Mesendoderm (in vitro differentiated cells): Measurements from ENCODE around the gene MYADM.
"Not testable (repeated sequence)": the region's sequence is repeated elsewhere in the genome, so short reads cannot be mapped to it uniquely, and the experiment has no call there.

ENCODE experiments used
- DNase-seq: peaks from one replicate; pipeline ENCODE4 v3.0.0; 2013
- H2AK5ac ChIP-seq: 2 replicates; pipeline ENCODE4 v1.6.1; 2013; ENCODE audit warnings: low read length, inconsistent platforms
- H2BK120ac ChIP-seq: 2 replicates; pipeline ENCODE4 v1.6.1; 2013; ENCODE audit warnings: low read depth, mild to moderate bottlenecking, low read length, moderate library complexity, mixed read lengths
- H2BK15ac ChIP-seq: replicated peaks from 2 replicates; pipeline ENCODE4 v1.6.1; 2013; ENCODE audit warnings: low read depth, mild to moderate bottlenecking, moderate library complexity
- H2BK5ac ChIP-seq: 2 replicates; pipeline ENCODE4 v1.6.1; 2013; ENCODE audit warnings: low read length, inconsistent platforms
- H3K18ac ChIP-seq: 2 replicates; pipeline ENCODE4 v1.6.1; 2013; ENCODE audit warnings: mild to moderate bottlenecking, low read length, mixed read lengths
- H3K23ac ChIP-seq: one replicate; pipeline ENCODE4 v1.6.1; 2013; ENCODE audit warnings: low read length
- H3K27ac ChIP-seq: 2 replicates; pipeline ENCODE4 v1.5.1; 2013; ENCODE audit warnings: low read depth, mild to moderate bottlenecking, inconsistent platforms, low read length, moderate library complexity
- H3K27me3 ChIP-seq: 2 replicates; pipeline ENCODE4 v1.6.1; 2013; ENCODE audit warnings: low read length, control low read depth, mild to moderate bottlenecking, inconsistent platforms; ENCODE audit not compliant: insufficient read depth, poor library complexity
- H3K36me3 ChIP-seq: 2 replicates; pipeline ENCODE4 v1.6.1; 2013; ENCODE audit warnings: low read length, inconsistent platforms; ENCODE audit not compliant: control insufficient read depth, insufficient read depth
- H3K4ac ChIP-seq: one replicate; pipeline ENCODE4 v1.6.1; 2013; ENCODE audit warnings: low read depth, mild to moderate bottlenecking, low read length, moderate library complexity
- H3K4me1 ChIP-seq: 2 replicates; pipeline ENCODE4 v1.6.1; 2013; ENCODE audit warnings: low read depth, low read length, inconsistent platforms; ENCODE audit not compliant: control insufficient read depth
- H3K4me2 ChIP-seq: 2 replicates; pipeline ENCODE4 v1.6.1; 2013; ENCODE audit warnings: low read length
- H3K4me3 ChIP-seq: 2 replicates; pipeline ENCODE4 v1.5.1; 2013; ENCODE audit warnings: mild to moderate bottlenecking, low read length
- H3K56ac ChIP-seq: one replicate; pipeline ENCODE4 v1.6.1; 2013; ENCODE audit warnings: low read length
- H3K79me1 ChIP-seq: 2 replicates; pipeline ENCODE4 v1.6.1; 2013; ENCODE audit warnings: low read length, inconsistent platforms
- H3K79me2 ChIP-seq: 2 replicates; pipeline ENCODE4 v1.6.1; 2013; ENCODE audit warnings: mild to moderate bottlenecking, low read length; ENCODE audit not compliant: control insufficient read depth, insufficient read depth
- H3K9ac ChIP-seq: 2 replicates; pipeline ENCODE4 v1.6.1; 2013; ENCODE audit warnings: low read length, inconsistent platforms
- H4K5ac ChIP-seq: one replicate; pipeline ENCODE4 v1.6.1; 2013; ENCODE audit warnings: low read length
- H4K8ac ChIP-seq: one replicate; pipeline ENCODE4 v1.6.1; 2013; ENCODE audit warnings: low read depth, mild to moderate bottlenecking, control low read depth, low read length, moderate library complexity
- WGBS: extraction: QIAGEN DNeasy Blood & Tissue Kit; methylation state at CpG from one replicate; pipeline ENCODE4 v1.1.7; 2013; ENCODE audit warnings: low lambda C conversion rate, missing lambda C conversion rate; ENCODE audit not compliant: insufficient coverage; ENCODE audit errors: extremely low coverage; 5-methylcytosine and 5-hydroxymethylcytosine counted together

Gene MYADM

GRCh38 chr19:53865918-53866864 lies 1.5 kb upstream of the MYADM start:
- Histone ChIP-seq H3K4me1 (peaks cover 2% of the 10 kb centered on the region), H2BK15ac (no peak overlapping the region), H3K4ac (peak overlapping the region; percentile 11), H3K79me1 (peaks cover 3% of the 10 kb centered on the region), H3K9ac (peak overlapping the region; percentile 75), H3K56ac (peak overlapping the region; percentile 93), H3K4me3 (peak overlapping the region; percentile 34), H2AK5ac (no peak overlapping the region), H3K4me2 (peak overlapping the region; percentile 82), H2BK5ac (peak overlapping the region; percentile 25), H3K27ac (peak overlapping the region; percentile 92), H3K18ac (peak overlapping the region; percentile 78), H3K79me2 (peaks cover 14% of the 10 kb centered on the region), H3K27me3 (no peaks in the 10 kb centered on the region), H2BK120ac (peak overlapping the region; percentile 39), H4K8ac (peak overlapping the region; percentile 94), H4K5ac (no peak overlapping the region), H3K23ac (no peak overlapping the region), H3K36me3 (no peaks in the 10 kb centered on the region)
- peak; percentile 86 for DNase-seq
- WGBS, result no CpG with 5 or more reads among the region's 50 CpGs

- no CpG with 5 or more reads among the region's 14 CpGs for WGBS
- peaks cover 14% of the 10 kb centered on the region for H3K79me2 ChIP-seq
- H3K36me3 ChIP-seq, result no peaks in the 10 kb centered on the region
- H3K4me1 ChIP-seq, result peaks cover 2% of the 10 kb centered on the region
- peaks cover 5% of the 10 kb centered on the region for H3K79me1 ChIP-seq
- H4K5ac ChIP-seq, result peak overlapping the region; percentile 85
- peak overlapping the region; percentile 87 for H4K8ac ChIP-seq
- no peak overlapping the region for H2BK15ac ChIP-seq
- peak overlapping the region; percentile 8 for H2BK120ac ChIP-seq
- peak overlapping the region; percentile 61 for H3K4ac ChIP-seq
- no peaks in the 10 kb centered on the region for H3K27me3 ChIP-seq
- H3K27ac ChIP-seq, result peak overlapping the region; percentile 92
- peak overlapping the region; percentile 82 for H3K4me2 ChIP-seq
- no peak overlapping the region for H3K23ac ChIP-seq
- peak overlapping the region; percentile 59 for H3K4me3 ChIP-seq
- DNase-seq, result peak; percentile 83
- peak overlapping the region; percentile 93 for H3K56ac ChIP-seq
- H2BK5ac ChIP-seq, result peak overlapping the region; percentile 91
- peak overlapping the region; percentile 75 for H3K9ac ChIP-seq
- H3K18ac ChIP-seq, result peak overlapping the region; percentile 78
- H2AK5ac ChIP-seq, result no peak overlapping the region
Observed at GRCh38 chr19:53866865-53867224, 838 bp upstream of the MYADM start.

GRCh38 chr19:53868091-53868891 lies 608 bp downstream of the MYADM start:
- peaks cover 14% of the 10 kb centered on the region for H3K79me2 ChIP-seq
- peak overlapping the region; percentile 84 for H3K4me2 ChIP-seq
- H3K23ac ChIP-seq, result no peak overlapping the region
- H4K5ac ChIP-seq, result no peak overlapping the region
- DNase-seq, result peak; percentile 88
- no peak overlapping the region for H4K8ac ChIP-seq
- peak overlapping the region; percentile 30 for H2BK120ac ChIP-seq
- H3K27me3 ChIP-seq, result no peaks in the 10 kb centered on the region
- H3K56ac ChIP-seq, result peak overlapping the region; percentile 91
- H3K4me1 ChIP-seq, result peaks cover 2% of the 10 kb centered on the region
- peak overlapping the region; percentile 94 for H3K4ac ChIP-seq
- no peak overlapping the region for H2BK15ac ChIP-seq
- peak overlapping the region; percentile 90 for H3K9ac ChIP-seq
- peak overlapping the region; percentile 86 for H3K4me3 ChIP-seq
- H3K18ac ChIP-seq, result peak overlapping the region; percentile 79
- H2AK5ac ChIP-seq, result no peak overlapping the region
- peaks cover 5% of the 10 kb centered on the region for H3K79me1 ChIP-seq
- H2BK5ac ChIP-seq, result peak overlapping the region; percentile 51
- no peaks in the 10 kb centered on the region for H3K36me3 ChIP-seq
- peak overlapping the region; percentile 39 for H3K27ac ChIP-seq
- WGBS, result no CpG with 5 or more reads among the region's 37 CpGs

- H3K79me1 ChIP-seq, result peaks cover 7% of the 10 kb centered on the region
- peak overlapping the region; percentile 90 for H3K9ac ChIP-seq
- H2BK120ac ChIP-seq, result peak overlapping the region; percentile 30
- H3K4me3 ChIP-seq, result peak overlapping the region; percentile 86
- H3K27me3 ChIP-seq, result no peaks in the 10 kb centered on the region
- peak overlapping the region; percentile 86 for H2BK5ac ChIP-seq
- no peak overlapping the region for H4K8ac ChIP-seq
- peak overlapping the region; percentile 85 for H3K18ac ChIP-seq
- peak overlapping the region; percentile 87 for H3K27ac ChIP-seq
- peak; percentile 96 for DNase-seq
- no peak overlapping the region for H2AK5ac ChIP-seq
- H3K4me1 ChIP-seq, result peaks cover 2% of the 10 kb centered on the region
- no peak overlapping the region for H4K5ac ChIP-seq
- H3K23ac ChIP-seq, result no peak overlapping the region
- H3K79me2 ChIP-seq, result peaks cover 14% of the 10 kb centered on the region
- peaks cover 3% of the 10 kb centered on the region for H3K36me3 ChIP-seq
- H2BK15ac ChIP-seq, result no peak overlapping the region
- no CpG with 5 or more reads among the region's 75 CpGs for WGBS
- peak overlapping the region; percentile 91 for H3K56ac ChIP-seq
- peak overlapping the region; percentile 94 for H3K4ac ChIP-seq
- peak overlapping the region; percentile 70 for H3K4me2 ChIP-seq
Observed at GRCh38 chr19:53868892-53869804, 1.5 kb downstream of the MYADM start.

DNA sequence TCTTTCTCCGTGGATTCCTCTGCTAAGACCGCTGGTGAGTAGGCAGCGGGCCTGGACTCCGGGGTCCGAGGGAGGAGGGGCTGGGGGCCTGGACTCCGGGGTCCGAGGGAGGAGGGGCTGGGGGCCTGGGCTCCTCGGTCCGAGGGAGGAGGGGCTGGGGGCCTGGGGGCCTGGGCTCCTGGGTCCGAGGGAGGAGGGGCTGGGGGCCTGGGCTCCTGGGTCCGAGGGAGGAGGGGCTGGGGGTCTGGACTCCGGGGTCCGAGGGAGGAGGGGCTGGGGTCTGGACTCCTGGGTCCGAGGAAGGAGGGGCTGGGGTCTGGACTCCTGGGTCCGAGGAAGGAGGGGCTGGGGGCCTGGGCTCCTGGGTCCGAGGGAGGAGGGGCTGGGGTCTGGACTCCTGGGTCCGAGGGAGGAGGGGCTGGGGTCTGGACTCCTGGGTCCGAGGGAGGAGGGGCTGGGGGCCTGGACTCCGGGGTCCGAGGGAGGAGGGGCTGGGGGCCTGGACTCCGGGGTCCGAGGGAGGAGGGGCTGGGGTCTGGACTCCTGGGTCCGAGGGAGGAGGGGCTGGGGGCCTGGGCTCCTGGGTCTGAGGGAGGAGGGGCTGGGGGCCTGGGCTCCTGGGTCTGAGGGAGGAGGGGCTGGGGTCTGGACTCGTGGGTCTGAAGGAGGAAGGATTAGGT lies 2.3 kb downstream of the MYADM start:
- H3K23ac ChIP-seq, H4K8ac ChIP-seq, H3K36me3 ChIP-seq, H2BK120ac ChIP-seq, H2BK15ac ChIP-seq, H2BK5ac ChIP-seq, H3K27me3 ChIP-seq, H4K5ac ChIP-seq, H2AK5ac ChIP-seq, DNase-seq, H3K4me1 ChIP-seq: not testable (repeated sequence)
- peaks cover 14% of the 10 kb centered on the region for H3K79me2 ChIP-seq
- peak overlapping the region; percentile 17 for H3K4ac ChIP-seq
- H3K56ac ChIP-seq, result peak overlapping the region; percentile 71
- H3K18ac ChIP-seq, result peak overlapping the region; percentile 85
- H3K4me2 ChIP-seq, result peak overlapping the region; percentile 53
- H3K27ac ChIP-seq, result peak overlapping the region; percentile 7
- peak overlapping the region; percentile 86 for H3K4me3 ChIP-seq
- peak overlapping the region; percentile 90 for H3K9ac ChIP-seq
- no CpG with 5 or more reads among the region's 24 CpGs for WGBS
- H3K79me1 ChIP-seq, result peaks cover 10% of the 10 kb centered on the region
